GM12878 (cell line): ENCODE data around the gene RDH5. TPM values are rescaled to one million over a fixed set of nuclear protein-coding genes. Genes with fewer than 3 reads are reported as not detected.

Experiments used
- ATAC-seq: fragments of 200-7000 bp; cut with Tn5 transposase; 3 replicates; pipeline ENCODE4 v1.9.1; 2020; ENCODE audit warnings: mild to moderate bottlenecking, moderate library complexity
- BruUV-seq: library from RNA; stranded (reverse); fragments of 400-500 nt; replicated peaks from 2 replicates; lab custom pipeline; 2021; lab: Mats Ljungman, UMichigan
- CTCF ChIA-PET: fragments of 300-600 bp; sonication (Branson Sonifier 250); formaldehyde crosslinking; extraction: SDS; loops from one replicate; lab custom pipeline; 2021; ENCODE audit warnings: inconsistent platforms; lab: Yijun Ruan, JAX
- POLR2A ChIA-PET: fragments of 350-600 bp; formaldehyde crosslinking; extraction: SDS; loops from one replicate; lab custom pipeline; 2021; ENCODE audit warnings: inconsistent platforms; lab: Charles Lee
- RAD21 ChIA-PET: fragments of 300-600 bp; sonication (Branson Sonifier 250); formaldehyde crosslinking; loops from one replicate; lab custom pipeline; 2023; ENCODE audit warnings: antibody characterized with exemption; ENCODE audit not compliant: unreplicated experiment; lab: Charles Lee
- SMC1A ChIA-PET: fragments of 300-600 bp; sonication (Branson Sonifier 250); formaldehyde crosslinking; loops from one replicate; lab custom pipeline; 2023; ENCODE audit not compliant: unreplicated experiment, uncharacterized antibody; lab: Charles Lee
- DNase-seq: peaks from one replicate; pipeline ENCODE4 v3.0.0-alpha.2; 2011; ENCODE audit warnings: low read depth, low spot score
- FAIRE-seq: peaks from 3 replicates; lab custom pipeline; 2011; peaks lifted over from hg19 to GRCh38; lab: Jason Lieb, UNC
- H2AFZ ChIP-seq: 2 replicates; pipeline ENCODE4 v1.6.0; 2011; ENCODE audit warnings: low read depth, low read length, control low read depth; ENCODE audit not compliant: control insufficient read depth
- H3K27ac ChIP-seq: 2 replicates; pipeline ENCODE4 v1.5.1; 2011; ENCODE audit warnings: control low read depth; ENCODE audit not compliant: control insufficient read depth, insufficient read depth
- H3K27me3 ChIP-seq, 2 experiments: replicated peaks in 1 of 2; 2 replicates each; pipeline versions ENCODE4 v1.6.0 to v1.6.1; 2011; ENCODE audit warnings: low read length in 1 of 2; ENCODE audit not compliant: control insufficient read depth in 2 of 2, insufficient read depth in 2 of 2
- H3K36me3 ChIP-seq, 2 experiments: 2 replicates each; pipeline ENCODE4 v1.5.1; 2011; ENCODE audit warnings: low read length in 1 of 2; ENCODE audit not compliant: control insufficient read depth in 2 of 2, insufficient read depth in 2 of 2
- H3K4me1 ChIP-seq: 2 replicates; pipeline ENCODE4 v1.6.1; 2011; ENCODE audit warnings: mild to moderate bottlenecking, low read length, moderate library complexity, mixed read lengths; ENCODE audit not compliant: control insufficient read depth, insufficient read depth
- H3K4me2 ChIP-seq: 2 replicates; pipeline ENCODE4 v1.6.0; 2011; ENCODE audit warnings: control low read depth; ENCODE audit not compliant: control insufficient read depth, insufficient read depth
- H3K4me3 ChIP-seq: fragments of 200-600 bp; sonication (generic); 2 replicates; pipeline ENCODE4 v1.5.1; 2016
- H3K79me2 ChIP-seq: 2 replicates; pipeline ENCODE4 v1.6.0; 2011; ENCODE audit warnings: low read length; ENCODE audit not compliant: control insufficient read depth, insufficient read depth
- H3K9ac ChIP-seq: 2 replicates; pipeline ENCODE4 v1.8.0; 2011; ENCODE audit warnings: low read length, control low read depth, mixed read lengths; ENCODE audit not compliant: control insufficient read depth, insufficient read depth
- H3K9me3 ChIP-seq: replicated peaks from 3 replicates; pipeline ENCODE4 v1.5.1; 2011; ENCODE audit warnings: mild to moderate bottlenecking, low read length; ENCODE audit not compliant: control insufficient read depth, insufficient read depth
- H4K20me1 ChIP-seq: 2 replicates; pipeline ENCODE4 v1.6.0; 2011; ENCODE audit not compliant: control insufficient read depth, insufficient read depth
- ATF2 ChIP-seq: IDR thresholded peaks from 2 replicates; pipeline ENCODE4 v1.6.1; 2012; ENCODE audit warnings: low read length, inconsistent platforms
- DPF2 ChIP-seq: fragments of 450-650 bp; IDR thresholded peaks from 2 replicates; pipeline ENCODE4 v1.6.1; 2017; ENCODE audit warnings: mild to moderate bottlenecking
- PAX5 ChIP-seq: IDR thresholded peaks from 2 replicates; pipeline ENCODE4 v1.6.1; 2011; ENCODE audit warnings: low read depth, low read length, borderline replicate concordance
- RUNX3 ChIP-seq: IDR thresholded peaks from 2 replicates; pipeline ENCODE4 v1.6.1; 2012; ENCODE audit warnings: low read length, inconsistent platforms
- SMC3 ChIP-seq: IDR thresholded peaks from 2 replicates; pipeline ENCODE4 v1.6.1; 2011; ENCODE audit warnings: low read length, improper control_type of control experiment, borderline replicate concordance
- WGBS: methylation state at CpG from one replicate; pipeline ENCODE4 v1.1.6; 2016; ENCODE audit warnings: low lambda C conversion rate; ENCODE audit not compliant: insufficient replicate concordance, insufficient coverage; ENCODE audit errors: missing lambda C conversion rate; 5-methylcytosine and 5-hydroxymethylcytosine counted together
- in situ Hi-C: fragments of 300-500 bp; cut with MboI; formaldehyde crosslinking; loops from 9 replicates; pipeline ENCODE4 v1.14.3; 2018; ENCODE audit warnings: mixed read lengths
- intact Hi-C: fragments of 100-400 bp; cut with micrococcal nuclease; formaldehyde crosslinking; loops from one replicate; pipeline ENCODE4 v1.14.2; 2022; ENCODE audit not compliant: unreplicated experiment
- polyA plus RNA-seq, 11 experiments: library from polyadenylated mRNA; depleted of rRNA in 4 of 11; unstranded in 6 of 11; stranded (reverse) in 5 of 11; fragments of >200 nt; fragmentation: Nextera tagmentation in 4 of 11; fragmentation: Illumina TruSeq in 1 of 11; extraction: Ambion mirVana in 4 of 11; extraction: Trizol in 1 of 11; gene quantifications; 1 replicate in 1 of 11; 2 replicates in 10 of 11; pipeline versions ENCODE4 v1.2.1 to v1.2.3, GENCODE V29; 2011 to 2016; ENCODE audit warnings: inconsistent platforms in 2 of 11, missing spikeins in 2 of 11, low read depth in 1 of 11
- total RNA-seq, 4 experiments: library from RNA; depleted of rRNA in 3 of 4; stranded (reverse); fragments of >200 nt in 3 of 4; fragmentation: Illumina TruSeq in 1 of 4; extraction: Trizol in 1 of 4; gene quantifications; 2 replicates each; pipeline versions ENCODE4 v1.2.1 to v1.2.3, GENCODE V29; 2013 to 2021
- TF ChIP-seq, protein P1 (sequence below): fragments of 450-650 bp; formaldehyde crosslinking; IDR thresholded peaks from 2 replicates; pipeline ENCODE4 v1.4.0; 2020; ENCODE audit warnings: mild to moderate bottlenecking, moderate library complexity

RDH5 gene
- total and polyA plus RNA-seq, 10 of the 15 experiments (the other 5 are each of a cell fraction or from before 2014, with no cell fraction given) = 2.6 to 11.6 (median 7.3) TPM

DNA sequence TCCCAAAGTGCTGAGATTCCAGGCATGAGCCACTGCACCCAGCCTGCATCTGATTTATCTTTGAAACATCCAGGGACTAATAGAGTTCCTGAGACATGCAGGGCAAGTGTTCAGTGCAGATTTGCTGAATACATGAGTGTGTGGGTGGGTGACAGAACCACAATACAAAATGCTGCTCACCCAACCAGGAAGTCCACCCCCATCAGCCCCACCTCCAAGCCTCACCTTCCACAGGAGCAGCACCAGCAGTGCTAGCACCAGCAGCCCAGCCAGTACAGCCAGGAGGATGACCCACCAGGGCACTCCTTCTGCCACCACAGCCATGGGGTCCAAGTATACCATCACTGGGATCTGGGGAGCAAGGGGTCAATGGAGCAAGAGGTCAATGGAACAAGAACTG is 32.4 kb upstream of the RDH5 start:
- SMC1A ChIA-PET = no interaction called here

GRCh38 chr12:55688716-55689655 is 31.2 kb upstream of the RDH5 start:
- TF ChIP-seq ATF2 (no peak), SMC3 (no peak)
- TF ChIP-seq, protein P1, sequence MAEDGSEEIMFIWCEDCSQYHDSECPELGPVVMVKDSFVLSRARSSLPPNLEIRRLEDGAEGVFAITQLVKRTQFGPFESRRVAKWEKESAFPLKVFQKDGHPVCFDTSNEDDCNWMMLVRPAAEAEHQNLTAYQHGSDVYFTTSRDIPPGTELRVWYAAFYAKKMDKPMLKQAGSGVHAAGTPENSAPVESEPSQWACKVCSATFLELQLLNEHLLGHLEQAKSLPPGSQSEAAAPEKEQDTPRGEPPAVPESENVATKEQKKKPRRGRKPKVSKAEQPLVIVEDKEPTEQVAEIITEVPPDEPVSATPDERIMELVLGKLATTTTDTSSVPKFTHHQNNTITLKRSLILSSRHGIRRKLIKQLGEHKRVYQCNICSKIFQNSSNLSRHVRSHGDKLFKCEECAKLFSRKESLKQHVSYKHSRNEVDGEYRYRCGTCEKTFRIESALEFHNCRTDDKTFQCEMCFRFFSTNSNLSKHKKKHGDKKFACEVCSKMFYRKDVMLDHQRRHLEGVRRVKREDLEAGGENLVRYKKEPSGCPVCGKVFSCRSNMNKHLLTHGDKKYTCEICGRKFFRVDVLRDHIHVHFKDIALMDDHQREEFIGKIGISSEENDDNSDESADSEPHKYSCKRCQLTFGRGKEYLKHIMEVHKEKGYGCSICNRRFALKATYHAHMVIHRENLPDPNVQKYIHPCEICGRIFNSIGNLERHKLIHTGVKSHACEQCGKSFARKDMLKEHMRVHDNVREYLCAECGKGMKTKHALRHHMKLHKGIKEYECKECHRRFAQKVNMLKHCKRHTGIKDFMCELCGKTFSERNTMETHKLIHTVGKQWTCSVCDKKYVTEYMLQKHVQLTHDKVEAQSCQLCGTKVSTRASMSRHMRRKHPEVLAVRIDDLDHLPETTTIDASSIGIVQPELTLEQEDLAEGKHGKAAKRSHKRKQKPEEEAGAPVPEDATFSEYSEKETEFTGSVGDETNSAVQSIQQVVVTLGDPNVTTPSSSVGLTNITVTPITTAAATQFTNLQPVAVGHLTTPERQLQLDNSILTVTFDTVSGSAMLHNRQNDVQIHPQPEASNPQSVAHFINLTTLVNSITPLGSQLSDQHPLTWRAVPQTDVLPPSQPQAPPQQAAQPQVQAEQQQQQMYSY = no peak
- ChIA-PET RAD21 (no interaction called here), POLR2A (interaction anchor here (0.6 kb wide), 1 partner anchor 138 kb away, joined by 5 read pairs; no protein-coding TSS in a partner anchor), CTCF (interaction anchor here (1.2 kb wide), 1 partner anchor 17 kb away, joined by 4 read pairs; no protein-coding TSS in a partner anchor), SMC1A (interaction anchor here (0.6 to 1.0 kb wide), 2 partner anchors 14 to 15 kb away, joined by 3 read pairs; no protein-coding TSS in a partner anchor)
- no peak for DNase-seq
- no TSS peak for BruUV-seq
- Histone ChIP-seq H3K36me3 (no peaks in the 10 kb centered on the region), H2AFZ (no peak overlapping the region), H3K4me3 (no peak overlapping the region), H4K20me1 (no peaks in the 10 kb centered on the region), H3K27me3 (no peaks in the 10 kb centered on the region; a peak in 1 of 4 replicates), H3K27ac (no peak overlapping the region), H3K9ac (no peak overlapping the region), H3K79me2 (no peaks in the 10 kb centered on the region), H3K9me3 (no peaks in the 10 kb centered on the region), H3K4me1 (peaks cover 6% of the 10 kb centered on the region), H3K4me2 (no peak overlapping the region)
- peak; percentile 27 for FAIRE-seq
- ATAC-seq = no peak
- intact Hi-C loops (no loop called here), in situ Hi-C loops (no loop called here)
- WGBS = 55% methylated on average over 15 of the region's 16 CpGs

More for the DNA sequence above, 32.4 kb upstream of the RDH5 start:
- no peaks in the 10 kb centered on the region for H3K79me2 ChIP-seq
- POLR2A ChIA-PET = interaction anchor here (0.7 kb wide), 2 partner anchors 251 to 514 kb away, joined by 4 to 6 read pairs; no protein-coding TSS in a partner anchor
- FAIRE-seq (peak; percentile 31), ATAC-seq (peak; percentile 76)
- no peak overlapping the region for H3K4me3 ChIP-seq
- CTCF ChIA-PET = no interaction called here
- no peaks in the 10 kb centered on the region for H4K20me1 ChIP-seq
- H3K9ac ChIP-seq = no peak overlapping the region
- H3K4me1 ChIP-seq = peaks cover 6% of the 10 kb centered on the region
- TF ChIP-seq PAX5 (peak; percentile 62; the same call in 1 of the 2 replicates), RUNX3 (peak; percentile 53; the same call in 1 of the 2 replicates), DPF2 (no peak)
- TF ChIP-seq, all 136 proteins: peak for 2
- DNase-seq = no peak
- Histone ChIP-seq H3K9me3 (no peaks in the 10 kb centered on the region), H3K36me3 (no peaks in the 10 kb centered on the region), H2AFZ (no peak overlapping the region), H3K27ac (no peak overlapping the region), H3K27me3 (no peaks in the 10 kb centered on the region; a peak in 1 of 4 replicates), H3K4me2 (0 out of 2 replicates have a peak overlapping the region, but pooled peaks have one; percentile 17)
- BruUV-seq = no TSS peak
- in situ Hi-C loops (no loop called here), intact Hi-C loops (no loop called here)
- RAD21 ChIA-PET = no interaction called here
